NCI-H345 treated with DMSO at 0.1 percent for 48 hours (cell line): ENCODE measurements around the gene DBH.

Experiments used
- DNase-seq: peaks from one replicate; lab custom pipeline; 2025; ENCODE audit not compliant: unreplicated experiment; lab: John Stamatoyannopoulos, UW

The DBH gene

DNA sequence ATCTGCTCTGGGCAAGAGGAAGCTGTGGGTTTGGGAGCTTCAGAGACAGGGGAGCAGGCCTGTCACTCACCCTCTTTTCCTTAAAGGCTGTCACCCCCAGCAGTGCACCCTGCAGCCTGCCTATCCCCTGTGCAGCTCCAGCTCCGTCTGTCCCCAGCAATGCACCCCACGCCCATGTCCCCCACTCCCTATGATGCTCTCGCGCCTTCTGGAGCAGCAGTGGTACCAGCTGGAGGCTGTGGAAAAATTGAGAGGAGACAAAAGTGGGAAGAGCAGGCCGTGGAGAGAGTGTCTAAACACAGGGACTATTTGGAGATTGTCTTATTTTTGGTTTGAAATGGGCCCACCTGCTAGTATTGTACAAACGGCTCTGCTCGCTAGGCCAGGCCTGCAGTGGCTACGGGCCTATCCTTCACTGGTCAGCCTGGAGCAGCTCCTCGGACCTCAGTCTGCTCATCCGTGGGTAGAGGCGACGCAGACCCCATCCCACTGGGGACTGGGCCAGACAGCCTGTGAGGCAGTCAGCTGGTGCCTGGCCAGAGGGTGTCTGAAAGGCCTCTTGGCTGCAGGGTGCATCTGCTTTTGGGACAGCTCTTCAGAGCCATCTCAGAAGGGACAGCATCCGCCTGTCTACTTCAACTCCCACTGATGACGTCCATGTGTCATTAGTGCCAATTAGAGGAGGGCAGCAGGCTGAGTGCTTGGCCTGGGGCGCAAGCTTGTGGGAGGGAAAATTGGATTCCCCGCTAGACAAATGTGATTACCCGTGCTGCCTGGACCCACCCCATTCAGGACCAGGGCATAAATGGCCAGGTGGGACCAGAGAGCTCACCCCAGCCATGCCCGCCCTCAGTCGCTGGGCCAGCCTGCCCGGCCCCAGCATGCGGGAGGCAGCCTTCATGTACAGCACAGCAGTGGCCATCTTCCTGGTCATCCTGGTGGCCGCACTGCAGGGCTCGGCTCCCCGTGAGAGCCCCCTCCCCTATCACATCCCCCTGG lies at the start of gene DBH:
TSS of gene DBH (plus strand) at position 831 of the 999 bp plus-strand sequence. CDS start at position 840, 9 bp downstream.
- no peak for DNase-seq

DNA sequence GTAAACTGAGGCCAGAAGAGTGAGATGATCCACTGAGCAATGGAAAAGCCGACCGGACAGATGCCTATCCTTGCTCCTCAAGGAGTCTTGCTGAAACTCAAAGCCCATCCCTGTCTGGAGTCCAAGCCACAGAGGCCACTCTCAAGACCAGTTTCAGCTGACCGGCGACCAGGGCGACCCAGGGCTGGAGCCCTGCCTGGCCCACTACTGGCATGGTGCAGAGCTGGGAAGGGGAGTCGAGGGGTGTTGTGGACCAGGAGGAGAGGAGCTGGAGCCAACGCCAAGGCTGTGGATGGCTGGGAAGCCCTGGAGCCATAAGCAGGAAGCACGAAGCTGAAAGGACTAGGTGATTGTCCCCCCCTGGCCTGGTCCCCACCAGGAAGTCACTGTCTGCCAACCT lies 49.1 kb upstream of the DBH start:
- no peak for DNase-seq

DNA sequence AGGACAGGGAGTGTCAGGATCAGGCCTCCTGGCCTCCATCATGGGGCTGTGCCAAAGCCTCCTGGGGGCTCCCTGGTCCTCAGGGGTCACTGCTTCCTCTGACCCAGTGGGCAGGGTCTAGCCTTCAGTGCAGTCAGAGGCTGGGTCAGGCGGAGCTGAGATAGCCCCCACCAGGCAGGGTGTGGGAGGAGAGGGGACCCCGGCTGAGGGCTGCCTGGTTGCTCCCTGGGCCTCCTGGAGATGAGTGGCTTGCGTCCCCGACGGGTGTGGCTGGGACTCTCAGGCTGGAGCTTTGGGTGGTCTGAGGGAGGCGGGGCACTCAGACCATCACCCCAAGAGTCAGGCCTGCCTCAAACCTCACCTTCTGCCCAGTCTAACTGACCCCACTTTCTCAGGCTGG lies 48.7 kb upstream of the DBH start:
- no peak for DNase-seq

DNA sequence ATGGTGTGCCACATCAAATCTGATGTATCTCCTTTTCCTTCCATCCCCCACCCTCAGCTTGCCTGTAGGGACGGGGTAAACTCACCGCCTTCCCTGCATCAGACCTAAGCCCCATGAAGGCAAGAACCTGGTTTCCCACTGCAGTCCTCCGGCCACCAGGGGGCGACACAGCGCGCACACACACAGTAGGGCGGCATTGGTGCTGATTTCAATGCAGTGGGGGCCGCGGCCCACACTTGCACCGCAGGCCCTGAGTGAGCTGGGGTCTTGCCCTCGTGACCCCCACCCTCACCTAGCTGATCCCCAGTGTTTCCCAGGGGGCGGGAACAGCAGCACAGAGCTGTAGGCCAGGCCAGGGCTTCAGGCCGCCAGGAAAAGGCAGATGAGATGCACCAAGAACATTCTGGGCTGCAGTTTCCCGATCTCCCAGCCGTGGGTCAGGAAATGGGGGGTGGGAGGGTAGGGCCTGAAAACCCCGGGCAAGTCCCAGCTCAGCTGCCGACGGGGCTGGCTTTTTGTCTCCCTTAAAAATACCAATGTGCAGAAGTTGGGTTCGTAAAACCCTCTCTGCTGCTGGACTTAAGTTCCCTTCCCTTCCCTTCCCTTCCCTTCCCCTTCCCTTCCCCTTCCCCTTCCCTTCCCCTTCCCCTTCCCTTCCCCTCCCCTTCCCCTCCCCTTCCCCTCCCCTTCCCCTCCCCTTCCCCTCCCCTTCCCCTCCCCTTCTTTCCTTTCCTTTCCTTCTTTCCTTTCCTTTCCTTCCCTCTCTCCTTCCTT lies 46.5 kb upstream of the DBH start:
- no peak for DNase-seq

DNA sequence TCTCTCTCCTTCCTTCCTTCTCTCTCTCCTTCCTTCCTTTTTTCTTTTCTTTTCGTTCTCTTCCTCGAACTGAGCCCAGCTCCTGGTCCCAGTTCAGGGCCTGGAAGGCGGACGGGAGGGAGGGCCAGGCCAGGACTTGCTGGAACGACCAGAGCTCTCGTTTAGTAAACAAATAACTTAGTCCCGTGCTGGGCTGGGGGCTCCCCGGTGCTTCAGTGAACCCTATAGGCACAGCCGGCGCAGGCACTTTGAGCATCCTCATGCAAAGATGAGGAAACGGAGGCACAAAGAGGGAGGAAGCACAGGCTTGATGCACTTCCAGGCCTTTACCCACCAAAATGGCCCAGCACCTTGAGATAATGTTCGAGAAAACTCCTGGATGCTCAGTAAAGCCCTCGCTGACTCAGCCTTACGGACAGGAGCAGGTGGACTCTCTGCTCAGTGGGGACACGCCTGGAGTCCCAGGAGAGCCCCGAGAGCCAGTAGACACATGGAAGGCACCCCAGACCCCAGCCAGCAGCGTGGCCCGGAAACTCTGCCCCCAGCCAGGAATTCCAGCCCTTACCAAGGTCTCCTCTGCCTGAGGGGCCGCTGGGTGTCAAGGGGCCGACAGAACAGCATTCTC lies 45.8 kb upstream of the DBH start:
- DNase-seq, result no peak

DNA sequence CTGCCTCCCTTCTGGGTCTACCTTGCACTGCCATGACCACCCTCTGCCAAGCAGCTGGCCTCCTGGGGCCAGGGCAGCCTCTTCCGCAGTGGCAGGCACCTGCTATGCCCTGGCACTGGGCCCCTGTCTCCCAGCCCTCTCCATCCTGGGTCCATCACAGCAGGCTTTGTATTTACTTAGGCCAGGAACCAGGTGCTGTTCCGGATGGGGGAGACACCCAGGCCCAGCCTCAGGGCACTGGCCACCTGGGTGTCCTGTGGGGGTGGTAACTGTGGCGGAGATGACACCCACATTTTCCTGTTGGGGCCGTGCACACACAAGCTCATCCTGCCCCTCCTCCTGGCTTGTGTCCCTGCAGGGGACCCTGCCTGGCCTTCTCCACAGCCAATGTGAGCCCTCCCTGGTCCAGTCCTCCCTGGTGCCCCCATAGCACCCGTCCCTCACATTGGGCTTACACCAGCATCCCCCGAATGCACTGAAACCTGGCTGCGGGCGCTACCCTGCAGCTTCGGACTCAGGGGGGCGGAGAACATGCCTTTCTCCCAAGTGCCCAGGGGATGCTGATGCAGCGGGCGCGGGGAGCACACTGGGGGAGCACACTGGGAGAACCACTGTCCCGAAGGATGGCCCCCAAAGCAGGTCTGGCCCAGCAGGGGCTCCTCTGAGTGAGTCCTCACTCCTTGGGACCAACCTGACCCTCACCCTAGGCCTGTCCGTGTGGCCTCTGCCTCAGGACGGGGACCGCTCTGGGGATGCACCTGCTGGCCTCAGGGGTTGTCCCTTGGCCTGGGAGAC lies 44.9 kb upstream of the DBH start:
- peak; percentile 55 for DNase-seq

DNA sequence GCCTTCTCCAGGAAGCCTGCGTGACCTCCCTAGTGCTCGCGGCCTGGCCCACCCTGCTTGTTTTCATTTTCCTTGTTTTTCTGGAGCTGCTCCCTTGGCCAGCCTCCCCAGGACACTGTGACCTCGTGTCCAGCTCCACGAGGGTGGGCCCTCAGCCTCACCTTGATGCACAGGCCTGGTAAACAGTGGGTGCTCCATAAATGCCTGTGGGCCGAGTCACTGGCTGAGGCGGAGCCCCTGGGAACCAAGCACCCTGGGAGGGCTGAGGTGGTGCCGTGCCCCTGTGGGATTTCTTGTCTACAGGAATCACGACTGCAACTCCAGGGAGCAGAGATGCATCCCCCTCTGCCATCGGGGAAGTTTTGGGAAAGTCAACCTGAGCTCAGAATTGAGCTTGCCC lies 44.2 kb upstream of the DBH start:
- no peak for DNase-seq

DNA sequence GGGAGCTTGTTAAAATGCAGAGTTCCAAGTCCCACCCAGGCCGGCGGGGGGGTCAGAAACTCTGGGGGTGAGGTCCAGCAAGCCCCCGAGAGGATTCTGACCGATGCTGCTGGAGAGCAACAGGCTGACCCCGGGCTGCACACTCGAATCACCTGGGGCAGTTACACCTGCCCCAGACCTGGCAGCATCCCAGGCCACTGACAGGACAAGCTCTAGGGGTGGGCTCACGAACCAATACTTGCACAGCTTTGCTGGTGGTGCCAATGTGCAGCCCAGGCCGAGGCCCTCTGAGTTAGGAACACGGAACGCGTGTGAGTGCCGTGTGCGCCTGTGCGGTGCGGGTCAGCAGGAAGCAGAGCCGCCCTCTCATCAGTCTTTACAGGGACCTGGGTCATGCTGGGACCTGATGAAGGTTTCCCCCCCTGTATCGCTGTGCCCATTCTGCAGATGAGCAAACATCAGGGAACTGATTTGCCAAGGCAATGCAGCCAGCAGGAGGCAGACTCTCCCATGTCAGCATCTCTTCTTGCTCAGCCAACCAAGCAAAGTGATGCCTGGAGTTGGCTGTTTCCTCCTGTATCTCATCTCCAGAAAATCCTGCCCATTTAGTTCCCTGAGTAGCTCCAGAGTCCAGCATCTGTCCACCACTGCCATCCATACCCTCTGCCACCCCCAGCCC lies 43.3 kb upstream of the DBH start:
- no peak for DNase-seq

DNA sequence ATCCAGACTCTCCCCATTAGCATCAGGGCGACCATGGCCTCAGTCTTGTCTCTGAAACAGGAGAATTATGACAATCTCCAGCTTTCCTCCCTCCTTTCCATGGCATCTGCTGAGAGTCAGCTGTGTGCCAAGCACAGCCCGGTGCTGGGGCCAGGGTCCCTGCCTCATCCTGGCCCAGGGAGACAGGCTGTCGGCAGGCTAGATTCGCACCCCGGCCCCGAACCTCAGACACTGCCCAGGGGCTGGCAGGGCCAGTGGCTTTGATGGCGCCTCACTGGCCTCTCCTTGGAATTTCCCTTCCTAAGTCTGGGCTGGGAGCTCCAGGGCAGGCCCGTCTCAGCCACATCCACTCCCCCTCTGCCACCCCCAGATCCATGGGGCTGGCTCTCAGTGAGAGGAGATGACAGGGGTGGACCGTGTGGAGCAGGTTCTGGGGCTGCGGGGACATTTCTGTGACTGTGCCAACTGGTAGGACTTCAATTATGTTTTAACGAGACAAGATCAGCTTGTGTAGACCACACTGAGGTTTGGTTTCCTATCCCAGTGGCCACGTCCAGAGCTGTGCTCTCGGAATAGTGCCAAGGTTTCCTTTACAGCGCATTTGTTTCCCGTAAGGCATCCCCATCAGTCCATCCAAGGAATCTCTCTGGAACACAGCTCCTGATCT lies 42.4 kb upstream of the DBH start:
- DNase-seq, result no peak

DNA sequence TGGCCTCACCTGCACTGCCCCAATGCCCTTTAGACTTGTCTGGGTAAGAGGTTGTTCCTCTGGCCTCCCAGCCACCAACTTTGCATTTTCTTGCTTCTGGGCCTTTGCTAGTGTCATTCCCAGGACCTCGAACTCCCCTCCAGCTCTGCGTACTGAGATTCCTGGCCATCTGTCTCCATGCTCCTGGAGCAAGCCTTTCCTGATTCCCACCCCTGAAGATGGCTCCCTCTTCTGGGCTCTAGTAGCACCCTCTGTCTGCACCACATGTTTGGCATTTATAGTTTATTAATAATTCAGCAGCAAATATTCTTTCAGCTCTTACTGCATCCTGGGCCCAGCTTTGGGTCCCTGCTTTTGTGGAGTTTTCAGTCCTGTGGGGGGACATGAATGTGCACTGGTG lies 41.9 kb upstream of the DBH start:
- DNase-seq, result no peak

DNA sequence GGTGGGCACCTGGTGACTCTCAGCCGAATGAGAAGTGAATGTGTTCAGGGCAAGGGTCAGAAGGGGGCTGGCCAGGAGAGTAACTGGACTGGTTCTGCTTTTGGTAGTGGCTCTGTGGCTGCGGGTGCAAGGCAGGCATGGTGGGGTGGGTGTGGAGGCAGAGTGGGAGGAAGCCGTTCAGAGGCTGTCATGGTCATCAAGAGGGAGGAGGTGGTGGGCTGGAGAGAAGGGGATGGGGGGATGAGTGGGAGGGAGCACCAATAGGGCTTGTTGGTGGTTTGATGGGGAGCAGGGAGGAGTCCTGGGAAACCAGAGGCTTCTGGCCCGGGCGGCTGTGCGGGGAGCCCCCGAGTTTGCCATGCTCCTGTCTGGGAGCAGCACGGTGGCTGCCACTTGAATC lies 40.3 kb upstream of the DBH start:
- no peak for DNase-seq

DNA sequence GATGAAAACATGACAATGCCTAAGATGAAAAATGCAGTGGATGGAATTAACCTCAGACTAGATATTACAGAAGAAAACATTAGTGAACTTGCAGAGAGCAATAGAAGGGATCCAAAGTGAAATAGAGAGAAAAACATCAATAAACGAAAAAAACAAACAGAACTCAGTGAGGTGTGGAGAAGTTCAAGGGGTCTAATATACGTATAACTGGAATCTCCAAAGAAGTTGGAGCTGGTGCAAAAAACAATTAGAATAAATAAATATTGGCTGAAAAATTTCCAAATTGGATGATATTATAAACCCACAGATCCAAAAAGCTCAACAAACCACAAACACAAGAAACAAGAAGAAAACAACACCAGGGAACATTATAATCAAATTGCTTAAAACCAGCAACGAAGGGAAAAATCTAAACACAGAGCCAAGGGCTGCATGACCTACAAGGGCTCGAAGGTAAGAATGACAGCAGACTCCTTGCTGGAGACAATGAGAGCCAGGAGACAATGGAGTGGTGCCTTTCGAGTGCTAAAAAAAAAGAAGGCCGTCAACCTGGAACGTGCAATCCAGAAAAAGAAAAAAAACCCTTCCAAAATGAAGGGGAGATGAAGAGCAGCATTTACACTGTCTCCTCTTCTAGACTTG lies 38.7 kb upstream of the DBH start:
- DNase-seq, result no peak

DNA sequence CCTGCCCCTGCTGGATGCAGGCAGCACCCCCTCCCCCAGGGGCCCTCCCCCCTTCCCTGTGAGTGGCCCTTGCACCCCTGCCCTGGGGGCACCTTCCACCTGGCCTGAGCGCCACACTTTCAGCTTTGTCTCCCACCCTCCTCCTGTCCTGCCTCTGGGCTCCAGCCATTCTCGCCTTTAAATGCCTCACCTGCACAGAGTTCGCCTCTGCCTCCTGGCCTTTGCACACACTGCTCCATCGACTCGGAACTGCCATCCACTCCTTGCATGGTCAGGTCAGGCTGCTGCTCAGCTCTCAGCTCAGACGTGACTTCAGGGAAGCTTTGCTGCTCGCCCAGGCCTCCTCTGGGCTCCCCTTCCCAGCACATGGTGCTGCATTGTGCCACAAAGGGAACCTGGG lies 37.2 kb upstream of the DBH start:
- DNase-seq, result no peak

DNA sequence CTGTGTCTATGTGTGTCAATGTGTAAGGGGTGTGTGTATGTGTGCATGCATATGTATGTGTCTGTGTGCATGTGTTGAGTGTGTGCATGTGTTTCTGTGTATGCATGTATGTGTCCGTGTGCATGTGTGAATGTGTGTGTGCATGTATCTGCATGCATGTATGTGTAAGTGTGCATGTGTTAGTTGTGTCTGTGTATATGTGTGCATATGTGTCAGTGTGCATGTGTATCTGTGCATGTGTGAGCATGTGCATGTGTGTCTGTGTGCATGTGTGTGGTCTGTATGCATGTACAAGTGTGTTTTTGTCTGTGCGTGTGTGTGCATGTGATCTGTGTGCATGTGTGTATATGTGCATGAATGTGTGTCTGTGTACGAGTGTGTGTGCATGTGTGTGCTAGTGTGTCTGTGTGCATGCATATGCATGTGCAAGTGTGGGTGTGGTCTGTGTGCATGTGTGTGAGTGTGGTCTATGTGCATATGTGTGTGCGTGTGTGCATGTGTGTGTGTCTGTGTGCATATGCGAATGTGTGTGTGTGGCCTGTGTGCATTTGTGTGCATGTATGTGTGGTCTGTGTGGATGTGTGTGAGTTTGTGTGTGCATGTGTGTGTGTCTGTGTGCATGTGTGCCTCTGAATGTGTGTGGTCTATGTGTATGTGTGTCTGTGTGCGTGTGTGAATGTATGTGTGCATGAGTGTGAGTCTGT lies 36.5 kb upstream of the DBH start:
- no peak for DNase-seq

DNA sequence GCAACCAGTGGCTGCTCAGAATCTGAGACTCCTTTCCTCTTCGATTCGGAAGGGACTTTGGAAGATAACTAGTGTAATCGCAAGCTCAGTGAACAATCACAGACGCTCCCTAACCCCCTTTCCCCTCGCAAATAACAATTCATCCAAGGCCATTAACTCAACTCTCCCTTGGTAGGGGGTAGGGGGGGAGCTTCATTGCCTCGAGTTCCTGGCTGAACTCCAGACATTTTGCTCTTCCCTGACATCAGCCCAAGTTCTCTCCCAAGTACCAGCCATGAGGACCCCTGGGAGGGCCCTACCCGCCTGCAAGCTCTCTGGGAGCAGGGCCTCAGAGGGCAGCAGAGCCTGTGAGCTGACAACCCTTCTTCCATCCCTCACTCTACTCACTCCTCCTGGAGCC lies 35.4 kb upstream of the DBH start:
- no peak for DNase-seq

DNA sequence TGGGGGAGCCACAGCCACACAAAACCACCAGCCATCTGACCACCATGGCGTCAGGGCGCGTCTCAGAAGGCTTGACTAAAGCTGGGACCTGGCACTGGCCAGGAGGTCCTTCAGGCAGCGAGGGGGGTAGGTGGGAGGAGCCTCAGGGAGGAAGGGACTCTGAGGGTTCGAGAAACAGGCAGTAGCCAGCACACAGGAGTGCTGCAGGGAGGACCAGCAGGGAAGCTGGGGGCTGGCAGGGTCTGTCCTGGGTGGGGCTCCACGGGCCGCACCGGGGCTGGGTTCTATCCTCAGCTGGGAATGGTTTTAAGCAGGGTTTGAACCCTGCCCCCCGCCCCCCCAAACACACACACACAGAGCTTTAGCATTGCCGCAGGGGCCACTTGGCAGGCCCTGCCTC lies 34.4 kb upstream of the DBH start:
- DNase-seq, result no peak

DNA sequence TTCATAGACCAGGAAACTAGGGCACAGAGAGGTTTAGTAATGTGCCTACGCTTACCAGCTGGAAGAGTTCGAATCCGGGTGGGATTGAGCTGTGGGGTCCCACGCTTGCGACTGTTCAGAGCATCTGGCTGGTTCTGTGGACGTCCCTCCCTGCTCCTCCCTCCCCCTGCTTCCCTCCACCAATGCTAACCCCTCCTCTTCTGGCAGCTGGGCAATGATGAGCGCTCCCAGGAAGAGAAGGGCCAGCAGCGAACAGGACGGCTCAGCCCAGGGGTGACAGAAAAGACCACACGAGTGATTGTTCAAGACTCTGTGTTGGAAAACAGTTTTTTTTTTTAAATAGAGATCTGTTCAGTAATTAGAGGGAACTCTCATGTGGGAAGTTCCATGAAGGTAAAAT lies 33.9 kb upstream of the DBH start:
- DNase-seq, result no peak

DNA sequence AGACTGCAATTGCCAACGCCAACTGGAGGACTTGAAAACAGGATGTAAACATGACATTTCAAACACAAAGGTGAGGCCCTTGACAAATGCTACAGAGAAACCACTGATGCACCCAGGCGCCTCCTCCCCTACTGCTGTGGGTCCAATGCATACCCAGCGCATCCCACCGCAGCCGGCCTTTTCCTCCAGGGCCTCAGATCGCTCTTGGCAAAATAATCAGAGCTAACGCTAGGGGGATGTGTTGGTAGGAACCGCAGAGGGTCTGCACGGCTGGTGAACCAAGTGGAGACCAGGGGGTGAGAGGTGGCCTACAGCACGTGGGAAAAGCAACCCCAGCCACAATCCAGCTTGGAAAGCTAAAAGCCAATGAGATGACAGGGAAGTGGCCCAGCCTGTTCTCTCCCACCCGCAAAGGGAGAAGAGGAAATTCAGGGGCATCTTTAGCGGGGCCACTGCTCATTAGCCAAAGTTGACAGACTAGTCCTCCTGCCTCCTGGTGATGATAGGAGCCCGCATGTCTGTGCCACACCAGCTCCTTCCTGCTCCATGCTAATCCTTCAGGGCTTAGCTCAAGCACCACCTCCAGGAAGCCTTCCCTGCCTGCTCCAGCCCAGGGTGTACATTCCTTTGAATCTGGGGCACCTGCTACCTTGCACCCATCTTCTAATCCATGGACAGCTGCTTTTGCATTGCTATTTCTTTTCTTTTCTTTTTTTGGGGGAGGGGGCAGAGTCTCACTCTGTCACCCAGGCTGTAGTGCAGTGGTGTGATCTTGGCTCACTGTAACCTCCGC lies 32.8 kb upstream of the DBH start:
- peak; percentile 42 for DNase-seq
